ENCODE data around the gene RNU7-1.

Gene RNU7-1

GRCh38 chr12:6938353-6939190 is 5.0 kb upstream of the RNU7-1 start:
- peak; percentile 16 for DNase-seq

GRCh38 chr12:6939191-6939540 is 4.5 kb upstream of the RNU7-1 start:
- DNase-seq: no peak

GRCh38 chr12:6941267-6941666 is 2.3 kb upstream of the RNU7-1 start:
- peak; percentile 1 for DNase-seq

GRCh38 chr12:6941782-6942181 is 1.8 kb upstream of the RNU7-1 start:
- peak; percentile 2 for DNase-seq

GRCh38 chr12:6942331-6942665 is 1.3 kb upstream of the RNU7-1 start:
- DNase-seq: no peak

GRCh38 chr12:6943389-6943721 is 261 bp upstream of the RNU7-1 start:
- DNase-seq: peak; percentile 81

GRCh38 chr12:6944381-6945186 is 968 bp downstream of the RNU7-1 start:
- peak; percentile 94 for DNase-seq

- no peak for DNase-seq
These were observed 2.0 kb downstream of the RNU7-1 start for GRCh38 chr12:6945613-6946012.

- DNase-seq: peak; percentile 86
These were observed 2.7 kb downstream of the RNU7-1 start for GRCh38 chr12:6946033-6946919.

GRCh38 chr12:6946920-6947374 is 3.3 kb downstream of the RNU7-1 start:
- no peak for DNase-seq

- DNase-seq: no peak
These were observed 4.0 kb downstream of the RNU7-1 start for GRCh38 chr12:6947615-6948014.

GRCh38 chr12:6948873-6949594 is 5.4 kb downstream of the RNU7-1 start:
- peak; percentile 46 for DNase-seq

GRCh38 chr12:6950401-6950801 is 6.8 kb downstream of the RNU7-1 start:
- DNase-seq: peak; percentile 61

- peak; percentile 82 for DNase-seq
These were observed 7.4 kb downstream of the RNU7-1 start, which contains the start of gene PTPN6 for GRCh38 chr12:6950811-6951540. Gene PTPN6 (plus strand): TSS chr12:6951356. CDS start chr12:6951513, 157 bp downstream.

GRCh38 chr12:6951551-6952120 is 8.0 kb downstream of the RNU7-1 start:
- DNase-seq: peak; percentile 44

GRCh38 chr12:6952121-6952862 is 8.7 kb downstream of the RNU7-1 start:
- peak; percentile 53 for DNase-seq

GRCh38 chr12:6952863-6953441 is 9.3 kb downstream of the RNU7-1 start:
- DNase-seq: peak; percentile 58

- peak; percentile 89 for DNase-seq
These were observed 10.1 kb downstream of the RNU7-1 start for GRCh38 chr12:6953442-6954315.
